PC-9 (cell line): ENCODE data around the gene RAB18. TPM values are rescaled to one million over a fixed set of nuclear protein-coding genes. Genes with fewer than 3 reads are reported as not detected.

Experiments
- BruUV-seq: library from RNA; stranded (reverse); fragments of 400-500 nt; replicated peaks from 2 replicates; lab custom pipeline; 2021; lab: Mats Ljungman, UMichigan
- CTCF ChIA-PET: fragments of 300-600 bp; sonication (Branson Sonifier 250); formaldehyde crosslinking; loops from one replicate; lab custom pipeline; 2022; ENCODE audit warnings: antibody characterized with exemption; lab: Charles Lee
- POLR2A ChIA-PET: fragments of 300-600 bp; sonication (Branson Sonifier 250); formaldehyde crosslinking; loops from one replicate; lab custom pipeline; 2022; ENCODE audit warnings: antibody characterized with exemption; ENCODE audit not compliant: unreplicated experiment; lab: Charles Lee
- DNase-seq, 2 experiments: peaks; one replicate each; pipeline versions ENCODE4 v3.0.0 to v3.0.0-alpha.2; 2015 to 2022; ENCODE audit warnings: mixed read lengths in 1 of 2
- H2AFZ ChIP-seq: fragments of 200-600 bp; sonication (generic); 2 replicates; pipeline ENCODE4 v1.8.1; 2017; ENCODE audit warnings: antibody characterized with exemption
- H3F3A ChIP-seq: fragments of 200-600 bp; sonication (generic); 2 replicates; pipeline ENCODE4 v1.8.1; 2017; ENCODE audit warnings: antibody characterized with exemption, mild to moderate bottlenecking, low read depth; ENCODE audit not compliant: insufficient read depth
- H3K27ac ChIP-seq: fragments of 200-600 bp; sonication (generic); 2 replicates; pipeline ENCODE4 v1.6.1; 2016; ENCODE audit warnings: mixed run types
- H3K27me3 ChIP-seq: fragments of 200-600 bp; sonication (generic); 2 replicates; pipeline ENCODE4 v1.6.1; 2016; ENCODE audit warnings: low read depth, mixed run types; ENCODE audit not compliant: insufficient read depth
- H3K36me3 ChIP-seq: fragments of 200-600 bp; sonication (generic); 2 replicates; pipeline ENCODE4 v1.6.1; 2016; ENCODE audit warnings: low read depth, mixed run types
- H3K4me1 ChIP-seq: fragments of 200-600 bp; sonication (generic); replicated peaks from 2 replicates; pipeline ENCODE4 v1.6.1; 2016; ENCODE audit warnings: mixed run types; ENCODE audit not compliant: insufficient read depth
- H3K4me2 ChIP-seq: fragments of 200-600 bp; sonication (generic); 2 replicates; pipeline ENCODE4 v1.6.1; 2017; ENCODE audit warnings: mixed run types
- H3K4me3 ChIP-seq: fragments of 200-600 bp; sonication (generic); 2 replicates; pipeline ENCODE4 v1.6.1; 2016; ENCODE audit warnings: mixed run types
- H3K79me2 ChIP-seq: fragments of 200-600 bp; sonication (generic); 2 replicates; pipeline ENCODE4 v1.6.1; 2017; ENCODE audit warnings: low read depth, mixed run types
- H3K9me2 ChIP-seq: fragments of 200-600 bp; sonication (generic); 2 replicates; pipeline ENCODE4 v1.8.1; 2017; ENCODE audit warnings: mild to moderate bottlenecking; ENCODE audit not compliant: insufficient read depth
- H3K9me3 ChIP-seq: fragments of 200-600 bp; sonication (generic); 2 replicates; pipeline ENCODE4 v1.8.1; 2016; ENCODE audit warnings: low read depth; ENCODE audit not compliant: insufficient read depth
- H4K20me1 ChIP-seq: fragments of 200-600 bp; sonication (generic); 2 replicates; pipeline ENCODE4 v1.8.1; 2017; ENCODE audit not compliant: insufficient read depth
- EZH2 ChIP-seq: fragments of 200-600 bp; sonication (generic); IDR thresholded peaks from 2 replicates; pipeline ENCODE4 v1.8.0; 2017; ENCODE audit warnings: antibody characterized with exemption, low read depth
- intact Hi-C: fragments of 100-400 bp; cut with micrococcal nuclease; formaldehyde crosslinking; loops from one replicate; pipeline ENCODE4 v1.10.0; 2022; ENCODE audit not compliant: unreplicated experiment
- total RNA-seq: library from RNA; stranded (reverse); gene quantifications from 2 replicates; pipeline ENCODE4 v1.2.3, GENCODE V29; 2021
- TF ChIP-seq, protein P1 (sequence below): fragments of 200-600 bp; sonication (generic); conservative IDR thresholded peaks from 2 replicates; pipeline ENCODE4 v1.6.1; 2017; ENCODE audit warnings: mixed run types, antibody characterized with exemption, mild to moderate bottlenecking, moderate library complexity

Gene RAB18
- total RNA-seq, 1 experiment from 2014 or later: 63.1 TPM

DNA sequence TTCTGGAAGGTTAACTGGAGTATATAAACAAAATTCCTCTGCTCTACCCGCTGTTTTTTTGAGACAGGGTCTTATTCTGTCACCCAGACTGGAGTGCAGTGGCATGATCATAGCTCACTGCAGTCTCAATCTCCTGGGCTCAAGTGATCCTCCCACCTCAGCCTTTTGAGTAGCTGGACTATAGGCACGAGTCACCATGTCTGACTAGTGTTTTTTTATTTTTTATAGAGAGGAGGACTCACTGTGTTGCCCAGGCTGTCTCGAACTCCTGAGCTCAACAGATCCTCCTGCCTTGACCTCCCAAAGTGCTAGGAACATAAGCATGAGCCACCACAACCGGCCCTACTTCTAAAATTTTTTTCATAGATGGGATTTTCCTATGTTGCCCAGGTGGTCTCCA is 2.2 kb downstream of the RAB18 start:
- no peak overlapping the region for H3K4me3 ChIP-seq
- no peaks in the 10 kb centered on the region for H3K9me3 ChIP-seq
- TF ChIP-seq, protein P1, sequence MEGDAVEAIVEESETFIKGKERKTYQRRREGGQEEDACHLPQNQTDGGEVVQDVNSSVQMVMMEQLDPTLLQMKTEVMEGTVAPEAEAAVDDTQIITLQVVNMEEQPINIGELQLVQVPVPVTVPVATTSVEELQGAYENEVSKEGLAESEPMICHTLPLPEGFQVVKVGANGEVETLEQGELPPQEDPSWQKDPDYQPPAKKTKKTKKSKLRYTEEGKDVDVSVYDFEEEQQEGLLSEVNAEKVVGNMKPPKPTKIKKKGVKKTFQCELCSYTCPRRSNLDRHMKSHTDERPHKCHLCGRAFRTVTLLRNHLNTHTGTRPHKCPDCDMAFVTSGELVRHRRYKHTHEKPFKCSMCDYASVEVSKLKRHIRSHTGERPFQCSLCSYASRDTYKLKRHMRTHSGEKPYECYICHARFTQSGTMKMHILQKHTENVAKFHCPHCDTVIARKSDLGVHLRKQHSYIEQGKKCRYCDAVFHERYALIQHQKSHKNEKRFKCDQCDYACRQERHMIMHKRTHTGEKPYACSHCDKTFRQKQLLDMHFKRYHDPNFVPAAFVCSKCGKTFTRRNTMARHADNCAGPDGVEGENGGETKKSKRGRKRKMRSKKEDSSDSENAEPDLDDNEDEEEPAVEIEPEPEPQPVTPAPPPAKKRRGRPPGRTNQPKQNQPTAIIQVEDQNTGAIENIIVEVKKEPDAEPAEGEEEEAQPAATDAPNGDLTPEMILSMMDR: no peak
- no peak for TF ChIP-seq EZH2
- no peaks in the 10 kb centered on the region for H4K20me1 ChIP-seq
- POLR2A ChIA-PET: no interaction called here
- no peak overlapping the region for H2AFZ ChIP-seq
- H3K36me3 ChIP-seq: no peaks in the 10 kb centered on the region
- no peak for DNase-seq
- BruUV-seq: no TSS peak
- intact Hi-C loops: no loop called here
- no peaks in the 10 kb centered on the region for H3F3A ChIP-seq
- peaks cover 14% of the 10 kb centered on the region for H3K4me1 ChIP-seq
- CTCF ChIA-PET: no interaction called here
- H3K4me2 ChIP-seq: peak overlapping the region; percentile 93; the same call in 1 of the 2 replicates
- no peaks in the 10 kb centered on the region for H3K9me2 ChIP-seq
- no peaks in the 10 kb centered on the region for H3K27me3 ChIP-seq
- H3K79me2 ChIP-seq: peaks cover 47% of the 10 kb centered on the region
- H3K27ac ChIP-seq: no peak overlapping the region

GRCh38 chr10:27512548-27512947 is 8.4 kb downstream of the RAB18 start:
- H3K36me3 ChIP-seq: no peaks in the 10 kb centered on the region
- H3K4me3 ChIP-seq: no peak overlapping the region
- ChIA-PET POLR2A (no interaction called here), CTCF (no interaction called here)
- no peaks in the 10 kb centered on the region for H3F3A ChIP-seq
- no peak overlapping the region for H3K27ac ChIP-seq
- TF ChIP-seq EZH2: no peak
- TF ChIP-seq, protein P1: no peak
- no peak overlapping the region for H2AFZ ChIP-seq
- H3K27me3 ChIP-seq: no peaks in the 10 kb centered on the region
- H3K9me2 ChIP-seq: no peaks in the 10 kb centered on the region
- no TSS peak for BruUV-seq
- H3K9me3 ChIP-seq: no peaks in the 10 kb centered on the region
- no peaks in the 10 kb centered on the region for H3K4me1 ChIP-seq
- peaks cover 16% of the 10 kb centered on the region for H3K79me2 ChIP-seq
- no peak for DNase-seq
- intact Hi-C loops: no loop called here
- peaks cover 8% of the 10 kb centered on the region; the same call in 1 of the 2 replicates for H4K20me1 ChIP-seq
- no peak overlapping the region for H3K4me2 ChIP-seq

DNA sequence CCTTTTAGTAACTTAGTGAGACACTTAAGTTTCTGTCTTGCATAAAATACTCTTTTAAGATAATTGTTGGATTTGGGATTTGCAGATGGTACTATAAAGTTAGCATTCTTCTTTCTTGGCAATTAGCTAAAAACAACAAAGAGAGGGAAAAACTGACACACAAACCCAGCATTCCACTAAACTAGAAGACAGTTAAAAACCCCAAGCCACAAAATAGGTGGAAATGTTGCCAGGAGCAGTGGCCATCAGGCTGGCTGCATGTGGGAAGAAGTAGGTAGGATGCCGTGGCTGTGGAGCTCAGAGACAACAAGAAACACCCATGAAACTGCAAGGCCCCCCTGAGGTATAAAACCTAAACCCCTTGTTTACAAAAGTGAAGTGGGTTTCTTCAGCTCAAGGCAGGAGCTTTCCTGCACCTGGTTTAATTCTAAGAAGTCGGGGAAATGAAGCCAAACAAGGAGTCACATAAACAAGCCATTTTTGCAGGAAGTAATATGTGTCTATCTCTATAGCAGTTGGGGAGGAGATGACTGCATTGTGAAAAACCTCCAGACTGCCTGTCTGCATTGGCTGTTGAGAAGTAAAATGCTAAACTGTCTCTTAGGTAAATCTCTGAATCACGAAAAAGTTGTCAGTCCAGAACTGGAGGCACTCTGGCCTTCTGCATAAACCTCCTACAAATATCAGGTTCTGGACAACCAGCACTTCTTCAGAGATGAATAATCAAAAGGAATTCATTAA is 9.5 kb downstream of the RAB18 start:
- intact Hi-C loops: no loop called here
- no peak overlapping the region for H3K27ac ChIP-seq
- H4K20me1 ChIP-seq: peaks cover 18% of the 10 kb centered on the region; the same call in 1 of the 2 replicates
- H2AFZ ChIP-seq: no peak overlapping the region
- no peak overlapping the region for H3K4me3 ChIP-seq
- no peak for DNase-seq
- ChIA-PET CTCF (no interaction called here), POLR2A (no interaction called here)
- H3K27me3 ChIP-seq: no peaks in the 10 kb centered on the region
- no peak for TF ChIP-seq EZH2
- TF ChIP-seq, protein P1: no peak
- H3K9me3 ChIP-seq: no peaks in the 10 kb centered on the region; the same call in 1 of the 2 replicates
- H3K9me2 ChIP-seq: no peaks in the 10 kb centered on the region
- H3K4me2 ChIP-seq: no peak overlapping the region
- no peaks in the 10 kb centered on the region for H3K36me3 ChIP-seq
- no peaks in the 10 kb centered on the region for H3F3A ChIP-seq
- no TSS peak for BruUV-seq
- H3K79me2 ChIP-seq: peaks cover 16% of the 10 kb centered on the region
- H3K4me1 ChIP-seq: no peaks in the 10 kb centered on the region
